NCI-H345 treated with DMSO at 0.1 percent for 48 hours (cell line): ENCODE measurements around the gene GRIN2A.

Experiments
- DNase-seq: peaks from one replicate; lab custom pipeline; 2025; ENCODE audit not compliant: unreplicated experiment; lab: John Stamatoyannopoulos, UW

Gene GRIN2A

DNA sequence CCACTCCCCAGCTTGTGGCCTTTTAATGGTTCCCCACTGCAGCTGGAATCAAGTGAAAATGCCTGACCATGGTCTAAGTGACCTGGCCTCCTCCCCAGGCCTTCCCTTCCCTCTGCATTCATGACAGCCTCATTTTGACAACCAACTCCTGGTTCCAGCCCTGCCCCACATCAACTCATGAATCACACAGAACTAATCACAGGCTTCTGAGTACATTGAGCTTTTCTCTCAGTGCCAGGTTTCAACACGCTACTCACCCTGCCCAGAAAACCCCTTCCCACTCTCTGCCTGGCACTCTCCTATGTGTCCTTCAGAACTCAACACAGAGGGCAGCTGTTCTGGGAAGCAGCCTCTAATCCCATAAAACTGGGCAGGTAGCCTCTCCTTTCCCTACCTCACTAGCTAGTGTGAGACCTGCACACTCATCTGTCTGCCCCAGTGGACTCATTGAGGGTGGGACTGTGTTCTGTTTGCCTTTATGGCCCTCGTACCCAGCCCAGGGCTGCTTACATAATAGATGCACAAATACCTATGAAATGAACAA is 313.6 kb downstream of the GRIN2A start:
- DNase-seq: no peak

DNA sequence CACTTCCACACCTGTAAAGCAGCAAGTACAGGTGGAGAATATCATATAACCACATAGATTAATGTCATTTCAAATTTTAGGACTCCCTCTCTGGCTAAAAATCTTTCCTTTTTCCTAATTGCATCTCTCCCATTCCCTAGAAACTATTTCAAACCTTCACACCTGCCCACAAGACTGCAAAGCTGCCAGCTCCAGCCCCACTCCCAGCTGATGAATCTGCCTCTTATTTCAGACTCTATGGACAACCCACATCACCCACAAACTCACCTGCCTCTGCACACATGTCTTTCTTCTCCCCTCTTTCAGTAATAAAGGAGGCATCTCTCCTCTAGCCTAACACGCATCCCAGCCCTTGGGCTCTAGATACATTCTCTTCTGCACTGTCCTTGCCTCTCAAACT is 315.1 kb downstream of the GRIN2A start:
- DNase-seq: no peak

DNA sequence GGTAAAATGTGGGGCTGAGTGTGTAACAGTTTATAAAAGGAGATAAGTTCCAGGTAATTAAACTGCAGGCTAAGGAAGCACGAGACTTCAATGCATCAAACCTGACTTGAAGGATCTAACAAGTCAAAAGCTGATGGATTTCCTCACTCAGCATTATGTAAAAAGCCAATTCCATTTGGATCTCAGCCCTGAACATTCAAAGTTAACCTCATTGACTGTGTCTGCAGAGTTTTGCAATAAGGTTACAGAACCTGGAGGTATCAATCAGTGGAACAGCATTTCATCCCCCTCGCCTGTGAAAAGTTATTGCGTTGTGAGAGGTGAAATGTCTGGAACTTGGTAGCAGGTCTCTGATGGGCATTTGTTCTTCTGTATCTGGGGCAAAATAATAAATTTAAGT is 317.8 kb downstream of the GRIN2A start:
- DNase-seq: no peak

DNA sequence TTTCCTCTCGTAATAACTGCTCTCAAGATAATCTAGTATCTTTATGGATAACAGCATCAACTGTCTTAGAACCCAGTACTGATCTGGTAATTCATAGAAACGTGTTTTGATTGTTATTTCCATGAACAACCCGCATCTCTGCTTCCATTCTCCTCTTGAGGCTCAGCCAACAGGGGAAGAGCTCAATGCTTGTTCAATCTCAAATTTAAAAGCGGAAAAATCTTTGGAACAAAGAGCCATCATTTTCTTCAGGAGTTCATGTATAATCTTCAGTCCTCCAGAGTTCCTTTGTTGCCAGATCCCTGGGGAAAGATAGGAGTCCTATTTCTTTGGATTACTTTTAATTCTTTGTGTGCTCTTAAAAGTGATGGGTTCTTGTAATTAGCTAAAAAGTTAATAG is 319.9 kb downstream of the GRIN2A start:
- no peak for DNase-seq

DNA sequence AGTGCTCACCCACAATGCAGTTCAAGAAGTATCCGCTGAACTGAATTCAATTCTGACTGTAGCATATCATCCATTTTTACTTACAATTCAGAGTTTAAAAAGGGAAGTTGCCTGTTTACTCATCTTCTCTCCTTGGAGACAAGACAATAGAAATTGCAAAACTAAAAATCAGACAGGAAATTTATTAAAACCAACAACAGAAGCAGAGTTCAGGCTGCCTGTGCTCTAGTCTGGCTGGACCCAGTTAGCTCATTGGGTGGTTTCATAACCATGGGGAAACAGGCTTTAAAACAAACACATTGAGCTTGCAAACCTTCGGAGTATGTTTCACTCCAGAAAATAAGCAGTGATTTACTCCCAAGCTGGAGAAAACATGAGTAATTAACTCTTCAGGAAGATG is 321.4 kb downstream of the GRIN2A start:
- DNase-seq: no peak

DNA sequence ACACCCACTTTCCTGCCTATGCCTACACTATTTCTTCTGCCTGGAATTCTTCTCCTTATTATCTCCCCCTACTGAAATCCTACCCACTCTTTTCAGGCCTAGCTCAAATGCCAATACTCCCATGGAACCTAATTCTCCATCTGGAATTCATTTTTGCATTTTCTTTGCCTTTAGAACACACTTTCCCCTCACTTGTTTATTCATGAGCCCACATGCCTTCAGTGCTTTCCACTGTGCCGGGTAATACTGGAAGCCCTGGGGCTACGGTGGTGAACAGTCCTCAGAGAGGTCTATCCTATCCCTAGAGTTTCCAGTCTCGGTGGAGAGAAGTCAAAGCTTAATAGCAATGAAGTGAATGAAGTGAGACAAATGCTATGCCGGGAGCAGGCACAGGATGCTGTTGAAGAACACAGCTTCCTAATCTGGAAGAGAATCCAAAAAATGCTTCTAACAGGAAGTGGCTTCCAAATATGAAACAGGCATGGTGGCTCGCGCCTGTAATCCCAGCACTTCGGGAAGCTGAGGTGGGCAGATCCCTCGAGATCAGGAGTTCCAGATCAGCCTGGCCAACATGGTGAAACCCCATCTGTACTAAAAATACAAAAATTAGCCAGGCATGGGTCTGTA is 322.4 kb downstream of the GRIN2A start:
- DNase-seq: no peak

DNA sequence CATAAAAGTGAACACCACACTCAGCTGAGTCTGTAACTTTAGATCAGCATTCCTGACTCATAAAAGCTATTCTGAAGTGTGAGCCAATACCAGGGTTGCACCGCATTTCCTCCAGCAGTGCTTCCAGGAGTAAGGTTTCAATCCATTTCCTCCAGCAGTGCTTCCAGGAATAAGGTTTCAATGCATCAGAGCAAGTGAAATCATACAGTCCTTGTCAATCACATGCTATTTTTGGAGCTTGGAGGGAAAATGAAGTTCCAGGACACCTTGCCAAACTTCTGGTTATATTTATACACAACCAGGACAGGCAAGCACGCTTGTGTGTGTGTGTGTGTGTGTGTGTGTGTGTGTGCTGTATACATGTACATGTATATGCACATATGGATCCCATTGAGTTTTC is 327.6 kb downstream of the GRIN2A start:
- no peak for DNase-seq

DNA sequence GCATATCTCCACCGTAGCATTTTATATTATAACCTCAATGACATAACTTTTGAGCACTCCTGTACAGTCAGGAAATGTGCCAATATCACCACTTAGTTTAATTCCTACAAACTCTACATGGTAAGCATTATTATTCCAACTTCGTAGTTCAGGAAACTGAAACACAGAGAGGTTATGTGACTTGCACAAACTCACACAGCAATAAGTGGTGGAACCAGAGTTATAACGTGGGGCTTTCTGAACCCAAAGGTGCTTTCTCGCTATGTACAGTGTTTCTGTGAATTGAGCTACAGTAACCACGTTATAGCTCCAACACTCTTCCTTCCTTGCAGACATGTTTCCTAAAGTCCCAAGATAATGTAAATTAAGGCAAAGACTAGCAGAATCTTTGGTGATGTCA is 330.2 kb downstream of the GRIN2A start:
- no peak for DNase-seq

DNA sequence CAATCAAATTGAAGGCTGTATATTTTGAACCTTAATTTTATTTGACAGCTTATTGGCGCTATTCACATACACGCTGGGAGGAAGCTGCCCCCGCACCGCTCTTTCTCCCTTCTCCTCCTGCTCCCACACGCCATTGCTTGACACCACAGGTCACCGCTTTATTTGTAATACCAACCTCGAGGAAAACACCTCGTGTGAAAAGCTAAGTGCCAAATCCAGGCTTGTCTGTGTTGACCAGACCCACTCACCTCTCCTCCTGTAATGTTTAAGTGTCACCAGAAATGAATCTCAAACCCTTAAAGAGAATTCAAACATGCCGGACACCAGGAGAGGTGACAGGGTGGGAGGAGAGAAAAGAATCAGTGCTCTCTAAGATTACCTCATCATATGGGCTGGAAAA is 331.4 kb downstream of the GRIN2A start:
- DNase-seq: no peak

DNA sequence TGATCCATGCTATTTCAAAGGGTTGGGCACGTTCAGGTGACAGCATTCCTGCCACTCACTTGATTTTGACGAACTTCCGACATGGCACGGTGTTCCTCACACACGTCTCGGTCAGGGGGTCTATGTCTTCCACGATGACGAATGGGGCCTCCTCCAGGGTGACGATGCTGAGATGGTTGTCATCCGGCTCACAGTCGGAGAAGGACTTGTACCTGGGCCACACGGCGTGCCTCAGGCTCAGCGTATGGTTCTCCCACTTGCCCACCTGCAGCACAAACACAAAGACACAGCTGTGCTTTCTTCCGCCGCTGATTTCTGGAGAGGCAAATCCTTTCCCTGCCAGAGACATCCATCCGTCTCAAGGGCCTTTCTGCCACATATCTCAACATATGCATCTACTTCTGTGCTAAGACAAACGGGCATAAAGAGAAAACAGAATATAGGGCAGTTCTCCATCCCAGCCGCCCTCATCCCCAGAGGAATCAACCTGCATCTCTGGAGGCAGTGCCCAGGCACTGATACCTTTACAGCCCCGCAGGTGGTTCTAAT is 332.5 kb downstream of the GRIN2A start:
- DNase-seq: no peak

DNA sequence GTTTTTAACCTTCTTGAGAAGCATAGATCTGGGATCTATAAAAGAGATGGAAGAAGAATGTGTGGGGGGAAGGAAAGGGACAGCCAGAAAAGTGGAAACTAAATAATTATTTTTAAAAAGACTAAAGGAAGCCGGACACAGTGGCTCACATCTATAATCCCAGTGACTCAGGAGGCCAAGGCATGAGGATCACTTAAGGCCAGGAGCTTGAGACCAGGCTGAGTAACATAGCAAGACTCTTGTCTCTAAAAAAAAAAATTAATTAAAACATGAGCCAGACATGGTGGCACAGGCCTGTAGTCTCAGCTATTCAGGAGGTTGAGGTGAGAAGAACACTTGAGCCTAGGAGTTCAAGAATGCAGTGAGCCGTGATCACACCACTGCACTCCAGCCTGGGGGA is 335.1 kb downstream of the GRIN2A start:
- no peak for DNase-seq

DNA sequence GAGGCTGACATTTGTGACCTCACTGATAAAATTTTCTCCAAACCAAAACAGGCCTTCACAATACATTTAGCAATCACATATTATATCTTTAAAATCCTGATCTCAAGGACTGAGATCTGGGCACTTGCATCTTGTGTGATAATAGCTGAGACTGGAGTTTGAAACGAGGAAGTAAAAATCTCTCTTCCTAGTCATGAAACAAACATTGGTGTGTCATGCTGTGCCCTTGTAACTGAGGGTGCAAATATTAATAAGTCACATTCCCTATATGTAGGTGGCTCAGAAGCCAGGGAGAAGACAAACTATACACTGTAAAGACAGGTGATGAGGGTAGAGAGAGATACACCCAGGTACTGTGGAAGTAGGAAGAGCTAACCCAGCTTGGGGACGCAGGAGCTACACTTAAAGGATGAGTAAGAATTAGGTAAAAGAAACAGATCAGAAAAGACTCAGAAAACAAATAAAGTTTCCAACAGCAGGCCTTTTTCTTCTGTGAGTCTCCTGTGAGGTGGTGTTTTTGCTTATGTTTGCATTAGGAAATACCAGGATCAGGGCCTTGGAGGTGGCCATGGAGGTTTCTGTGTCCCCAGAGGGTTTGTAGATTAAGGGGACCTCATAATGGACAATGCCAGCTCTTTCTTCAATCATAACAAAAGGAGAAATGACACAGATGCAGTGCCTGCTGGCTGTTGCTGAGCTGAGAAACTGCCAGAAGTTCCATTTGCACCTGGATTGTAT is 335.7 kb downstream of the GRIN2A start:
- DNase-seq: no peak

DNA sequence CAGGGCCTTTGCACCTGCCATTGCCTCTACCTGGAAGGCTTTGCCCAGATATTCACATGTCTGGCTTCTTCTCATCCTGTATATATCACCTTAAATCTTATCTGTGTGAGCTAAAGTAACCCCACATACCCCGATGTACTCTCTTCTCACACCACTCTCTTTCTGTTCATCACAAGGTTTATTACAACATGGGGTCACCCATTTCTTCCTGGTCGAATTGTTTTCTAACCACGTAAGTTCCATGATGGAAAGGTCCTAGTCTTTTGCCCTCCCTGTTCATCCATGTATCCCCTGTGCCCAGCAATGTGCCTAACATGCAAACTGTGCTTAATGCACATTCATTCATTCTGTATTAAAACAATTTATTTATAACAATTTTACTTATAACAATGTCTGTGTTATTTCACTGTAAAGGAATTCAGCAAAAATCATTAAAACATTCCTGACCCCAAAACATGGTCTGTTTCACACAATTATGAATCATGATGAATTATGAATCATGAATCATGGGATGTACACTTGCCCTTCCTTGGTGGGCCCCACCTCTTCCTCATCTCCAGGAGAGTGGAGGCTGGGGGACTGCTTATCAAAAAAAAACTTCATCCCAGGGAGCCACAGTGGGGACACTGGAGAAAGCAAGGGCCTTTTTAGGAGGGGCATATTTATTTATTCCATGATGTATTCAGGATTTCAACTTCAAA is 336.4 kb downstream of the GRIN2A start:
- no peak for DNase-seq

DNA sequence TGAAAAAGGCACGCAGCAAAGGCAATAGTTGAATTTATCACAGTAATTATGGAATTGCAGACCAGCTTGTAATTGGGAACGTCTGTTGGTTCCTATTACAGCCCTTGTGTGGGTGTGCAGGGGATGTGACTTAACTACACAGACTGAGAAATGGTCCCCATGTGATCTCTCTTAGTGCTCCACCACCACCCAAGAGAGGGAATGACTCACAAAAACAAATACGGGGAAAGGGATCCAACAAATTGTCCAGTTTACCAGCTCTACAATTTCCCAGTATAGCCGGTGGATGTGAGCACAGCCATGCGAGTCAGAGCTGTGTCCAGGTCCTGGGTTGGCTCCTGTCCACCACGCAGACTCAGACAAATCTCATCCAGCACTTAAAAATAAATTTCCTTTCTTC is 337.9 kb downstream of the GRIN2A start:
- DNase-seq: no peak

DNA sequence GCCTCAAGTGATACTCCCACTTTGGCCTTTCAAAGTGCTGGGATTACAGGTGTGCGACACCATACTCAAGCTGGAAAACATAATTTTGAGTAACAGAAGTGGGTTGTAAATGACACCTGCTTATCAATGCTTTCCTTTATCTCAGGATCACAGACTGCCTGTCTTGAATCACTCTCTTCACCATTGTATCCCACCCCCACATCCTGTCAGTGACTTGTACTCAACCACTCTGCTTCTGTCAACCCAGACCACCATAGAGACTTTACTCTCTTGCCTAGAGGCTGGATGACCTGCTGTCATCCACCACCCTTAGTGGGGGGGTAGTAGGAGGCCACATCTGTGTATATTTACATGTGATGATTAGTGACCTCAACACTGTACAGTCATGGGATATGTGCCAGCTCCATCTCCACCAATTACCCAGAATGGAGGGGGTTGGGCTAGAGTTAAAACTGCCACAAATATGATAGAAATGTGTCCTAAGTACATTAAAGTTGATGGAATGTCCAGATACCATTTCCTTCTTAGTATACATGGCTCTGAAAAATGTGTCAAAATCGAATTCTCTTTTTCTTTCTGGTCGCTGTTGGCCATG is 338.7 kb downstream of the GRIN2A start:
- no peak for DNase-seq

DNA sequence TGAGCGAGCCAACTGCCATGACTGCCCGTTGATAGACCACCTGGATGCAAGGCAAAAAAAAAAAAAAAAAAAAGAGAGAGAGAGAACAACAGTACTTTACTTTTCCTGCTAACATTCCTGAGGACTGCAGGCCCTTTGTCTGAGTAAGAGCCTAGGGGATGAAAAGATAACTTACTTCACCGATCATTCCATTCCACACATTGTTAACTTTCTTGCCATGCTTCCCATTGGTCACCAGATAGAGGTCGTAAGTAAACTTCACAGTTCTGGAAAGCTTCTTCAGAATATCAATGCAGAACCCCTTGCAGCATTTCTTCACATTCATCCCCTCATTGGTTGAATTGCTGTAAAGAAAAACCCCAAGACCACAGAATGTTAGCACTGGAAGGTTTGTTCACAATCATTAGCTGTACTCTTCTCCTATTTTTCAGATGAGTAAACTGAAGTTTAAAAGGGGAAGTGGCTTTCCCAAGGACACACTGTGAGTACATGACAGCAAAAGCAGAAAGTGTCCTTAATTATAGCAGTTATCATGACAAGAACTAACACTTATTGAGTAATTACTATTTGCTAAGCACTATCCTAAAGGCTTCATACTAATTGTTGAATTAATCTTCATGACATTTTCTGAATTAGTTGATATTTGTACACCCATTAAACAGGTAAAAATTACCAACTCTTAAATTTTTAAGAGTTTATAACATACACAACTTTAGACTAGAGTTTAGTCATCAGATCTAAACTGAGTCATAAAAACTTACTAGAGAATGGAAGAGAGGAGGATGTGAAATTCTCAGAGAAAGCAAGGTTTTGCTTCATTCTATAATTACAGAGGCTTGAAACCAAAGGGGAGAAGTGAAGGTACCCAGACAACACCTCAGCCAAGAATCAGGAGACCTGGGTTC is 341.2 kb downstream of the GRIN2A start:
- no peak for DNase-seq

DNA sequence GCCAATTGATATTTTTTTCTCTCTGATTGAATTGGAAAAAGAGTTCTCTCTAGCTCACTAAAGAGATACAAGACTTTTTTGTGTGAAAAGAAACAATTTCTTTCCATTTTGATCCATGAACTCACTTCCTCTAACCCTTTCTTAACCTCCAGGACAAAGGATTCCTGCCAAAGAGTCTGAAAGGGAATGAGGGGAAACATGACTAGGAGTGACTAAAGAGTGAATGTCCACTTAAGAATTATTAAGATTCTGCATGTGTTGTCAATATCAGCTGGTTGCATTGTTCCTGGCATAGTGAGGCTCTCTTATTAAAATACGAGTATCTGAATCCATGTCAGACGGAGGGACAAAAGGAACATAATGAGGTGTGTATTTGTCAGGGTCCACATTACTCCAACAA is 344.7 kb downstream of the GRIN2A start:
- no peak for DNase-seq

DNA sequence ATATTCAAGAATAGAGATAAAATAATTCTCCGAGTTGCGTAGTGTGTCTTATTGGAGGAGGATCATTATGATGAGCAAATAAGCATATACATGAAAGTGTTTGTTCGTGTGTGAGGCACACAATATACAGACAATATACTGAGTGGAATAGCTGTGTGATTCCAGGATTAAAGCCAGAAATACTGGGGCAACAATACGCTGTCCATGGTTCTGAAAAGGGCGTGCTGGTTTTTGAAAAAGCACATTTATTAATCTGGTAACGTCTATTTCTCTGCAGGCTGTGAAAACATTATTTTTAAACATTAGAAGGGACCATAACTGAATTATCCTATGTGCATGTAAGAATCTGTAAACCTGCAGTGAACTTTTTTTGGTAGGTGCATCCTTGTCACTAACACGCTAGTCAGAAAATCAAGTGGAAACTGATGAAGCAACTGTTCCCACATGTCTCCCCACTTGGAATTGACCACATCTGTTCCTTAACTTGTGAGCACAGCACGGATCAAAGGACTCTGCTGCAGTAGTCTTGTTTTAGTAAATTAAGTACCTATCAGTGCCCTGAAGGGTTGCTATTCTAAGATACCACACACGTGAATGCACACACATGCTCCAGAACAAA is 346.0 kb downstream of the GRIN2A start:
- DNase-seq: no peak

DNA sequence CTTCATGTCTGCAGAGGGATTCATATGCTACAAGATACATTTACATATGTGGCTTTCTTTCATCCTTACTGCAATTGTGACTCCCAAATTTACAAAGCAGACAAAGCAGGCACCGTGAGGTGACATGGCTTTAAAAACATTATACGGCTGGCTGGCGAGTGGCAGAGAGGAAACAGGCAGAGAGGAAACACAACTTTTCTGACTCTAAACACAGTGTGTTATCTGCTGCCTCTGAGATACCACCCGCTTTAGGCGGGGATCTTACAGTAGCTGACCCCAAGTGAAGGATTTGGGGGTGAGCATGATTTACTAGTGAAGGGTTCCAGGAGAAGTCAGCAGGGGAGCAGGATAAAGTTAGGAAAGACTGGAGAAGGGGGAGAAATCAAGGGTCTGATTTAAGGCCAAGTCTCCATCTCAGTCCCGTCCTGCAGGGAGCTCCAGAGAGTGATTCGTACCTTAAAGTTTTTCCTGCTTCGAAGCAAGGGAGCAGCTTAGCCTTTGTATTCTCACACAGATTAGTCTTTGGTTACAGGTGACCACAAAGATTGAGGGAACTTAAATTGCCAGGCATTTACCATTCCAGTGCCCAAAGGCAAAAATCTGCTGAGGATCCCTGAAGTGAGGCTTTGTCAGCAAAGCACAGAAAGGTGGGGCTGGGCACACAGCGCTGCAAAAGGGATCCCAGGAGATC is 355.0 kb downstream of the GRIN2A start:
- no peak for DNase-seq
